Natural killer cell treated with Interleukin-12 subunit alpha and Interleukin-12 subunit beta and Interleukin-15 and Interleukin-18, amount 100 ng/mL, for 72 hours (primary cell): ENCODE measurements around the gene NET1. TPM values are rescaled to one million over a fixed set of nuclear protein-coding genes. Genes with fewer than 3 reads are reported as not detected.

Source experiments
- ATAC-seq, 2 donors: fragments of 150-1000 bp; cut with Tn5 transposase in 1 of 2; sonication (Bioruptor Pico), chemical (Tn5 transposase) in 1 of 2; 2 replicates each; pipeline ENCODE4 v1.10.0; 2021
- DNase-seq: peaks from one replicate; pipeline ENCODE4 v3.0.0; 2022; ENCODE audit warnings: low spot score
- H3K27ac Mint-ChIP-seq, 2 donors: 1 replicate in 1 of 2; 2 replicates in 1 of 2; pipeline ENCODE4 v1.8.0; 2022; ENCODE audit warnings: mixed read lengths in 2 of 2, mild to moderate bottlenecking in 1 of 2, moderate library complexity in 1 of 2
- H3K27me3 Mint-ChIP-seq, 2 donors: 1 replicate in 1 of 2; 2 replicates in 1 of 2; pipeline ENCODE4 v1.8.0; 2022; ENCODE audit warnings: mixed read lengths in 2 of 2
- H3K36me3 Mint-ChIP-seq: one replicate; pipeline ENCODE4 v1.8.0; 2022; ENCODE audit warnings: mixed read lengths
- H3K4me1 Mint-ChIP-seq, 2 donors: 1 replicate in 1 of 2; 2 replicates in 1 of 2; pipeline ENCODE4 v1.8.0; 2022; ENCODE audit warnings: low read depth in 2 of 2, mixed read lengths in 2 of 2, mild to moderate bottlenecking in 1 of 2
- H3K4me3 Mint-ChIP-seq: one replicate; pipeline ENCODE4 v1.8.0; 2022; ENCODE audit warnings: mixed read lengths
- H3K9me3 Mint-ChIP-seq: 2 replicates; pipeline ENCODE4 v1.8.0; 2022; ENCODE audit warnings: mixed read lengths
- total RNA-seq, 2 donors: library from RNA; stranded (reverse); gene quantifications; one replicate each; pipeline ENCODE4 v1.2.3, GENCODE V29; 2022

The NET1 gene
- total RNA-seq, 2 donors from 2014 or later: 20.1 to 36.0 TPM

DNA sequence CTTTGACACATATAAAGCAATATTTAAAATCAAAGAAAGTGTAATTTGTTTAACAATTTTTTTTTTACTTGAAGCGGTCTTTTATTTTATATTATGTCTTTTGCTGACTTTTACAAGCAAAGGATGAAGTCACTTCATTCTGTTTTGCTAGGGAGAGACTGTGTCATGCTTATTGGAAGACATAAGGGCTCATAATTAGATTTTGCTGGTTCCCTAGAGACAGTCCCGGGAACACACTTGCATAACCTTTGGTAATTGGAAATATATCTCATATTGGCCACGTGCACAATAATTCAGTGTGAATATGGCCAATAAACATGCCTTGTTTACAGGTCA, 448 bp upstream of the NET1 start:
- no peak for DNase-seq
- H3K4me3 Mint-ChIP-seq: peak overlapping the region; percentile 79
- peaks cover 15 to 23% of the 10 kb centered on the region in 2 donors for H3K27me3 Mint-ChIP-seq
- H3K4me1 Mint-ChIP-seq: no peaks in the 10 kb centered on the region
- peaks cover 5% of the 10 kb centered on the region for H3K36me3 Mint-ChIP-seq
- no peak for ATAC-seq
- H3K9me3 Mint-ChIP-seq: no peaks in the 10 kb centered on the region
- peak overlapping the region in 1 of 2 donors; percentile 61 for H3K27ac Mint-ChIP-seq

DNA sequence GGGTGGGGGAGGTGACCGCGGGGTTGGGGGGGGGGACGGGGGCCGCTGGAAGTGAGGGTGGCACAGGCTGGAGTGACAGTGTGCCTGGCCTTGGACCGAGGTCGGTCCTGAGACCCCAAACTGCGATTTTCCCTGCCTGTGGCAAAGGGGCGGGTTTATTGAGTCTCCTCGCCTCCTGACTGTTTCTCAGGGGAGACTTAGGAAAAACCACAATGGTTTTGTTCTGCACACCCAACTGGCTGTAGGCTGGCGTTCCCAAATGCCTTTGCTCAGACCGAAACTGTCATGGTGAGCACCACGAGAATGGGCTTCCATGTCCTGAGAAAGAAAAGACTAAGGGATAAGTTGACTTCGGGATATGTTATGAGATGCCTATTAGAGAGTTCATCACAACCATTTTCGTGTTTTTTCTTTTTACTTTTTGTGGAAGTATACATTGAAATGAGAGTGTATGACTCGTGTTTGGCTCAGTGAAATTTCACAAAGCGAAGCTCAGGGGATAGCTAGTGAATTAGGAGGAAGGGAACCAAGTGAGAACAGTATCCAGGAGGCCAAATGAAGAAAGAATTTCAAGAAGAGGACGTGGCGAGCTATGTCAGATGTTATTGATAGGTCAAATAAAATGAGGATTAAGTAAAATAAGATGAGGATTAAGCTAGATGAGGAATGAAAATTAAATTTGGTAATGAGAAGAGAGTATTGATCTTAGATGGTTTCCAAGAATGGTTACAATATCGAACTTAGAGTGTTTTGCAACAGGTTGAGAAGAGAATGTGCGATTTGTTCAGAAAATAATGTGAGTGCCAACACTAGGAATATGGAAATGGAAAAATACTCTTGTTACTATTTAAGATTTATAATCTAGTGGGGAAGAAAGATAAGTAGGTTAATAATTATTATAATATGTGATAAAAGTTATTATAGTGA, 918 bp downstream of the NET1 start:
- no peak for ATAC-seq
- no peak overlapping the region for H3K27ac Mint-ChIP-seq
- peaks cover 10 to 19% of the 10 kb centered on the region in 2 donors for H3K27me3 Mint-ChIP-seq
- no peaks in the 10 kb centered on the region for H3K9me3 Mint-ChIP-seq
- no peak overlapping the region for H3K4me3 Mint-ChIP-seq
- H3K4me1 Mint-ChIP-seq: no peaks in the 10 kb centered on the region
- peaks cover 8% of the 10 kb centered on the region for H3K36me3 Mint-ChIP-seq
- DNase-seq: no peak

DNA sequence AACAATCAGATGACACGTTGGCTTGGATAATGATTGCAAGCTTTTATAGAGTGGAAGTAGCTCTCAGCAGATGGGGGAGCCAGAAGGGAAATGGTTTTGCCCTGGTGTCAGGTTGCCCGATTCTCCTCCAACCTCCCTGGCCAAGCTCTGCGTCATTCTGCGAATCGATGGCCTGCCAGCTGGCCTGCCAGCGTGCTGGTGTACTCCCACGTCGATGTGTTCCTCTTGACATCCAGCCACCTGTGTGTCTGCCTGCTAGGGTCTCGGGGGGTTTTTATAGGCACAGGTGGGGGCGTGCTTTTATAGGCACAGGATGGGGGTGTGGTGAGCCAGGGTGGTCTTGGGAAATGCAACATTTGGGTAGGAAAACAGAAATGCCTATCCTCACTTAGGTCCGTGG, 4.6 kb downstream of the NET1 start:
- DNase-seq: no peak
- Mint-ChIP-seq H3K27me3 (no peaks in the 10 kb centered on the region), H3K36me3 (peaks cover 22% of the 10 kb centered on the region), H3K27ac (no peak overlapping the region), H3K4me1 (peaks cover 7 to 14% of the 10 kb centered on the region in 2 donors), H3K9me3 (no peaks in the 10 kb centered on the region), H3K4me3 (no peak overlapping the region)
- no peak for ATAC-seq

DNA sequence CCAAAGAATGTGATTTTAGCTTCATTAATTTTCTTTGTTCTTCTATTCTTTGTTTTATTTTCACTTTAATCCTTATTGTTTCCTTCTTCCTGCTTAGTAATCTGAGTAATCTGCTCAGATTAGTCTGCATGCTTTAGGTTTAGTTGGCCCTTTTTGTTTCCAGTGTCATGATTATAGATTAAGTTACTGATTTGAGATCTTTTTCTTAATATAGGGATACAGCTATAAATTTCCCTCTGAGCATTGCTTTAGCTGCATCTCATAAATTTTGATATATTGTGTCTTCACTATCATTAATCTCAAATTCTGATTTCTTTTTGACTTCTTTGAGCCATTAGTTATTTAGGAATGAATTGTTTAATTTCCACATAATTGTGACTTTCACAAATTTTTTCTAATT, 6.2 kb downstream of the NET1 start:
- Mint-ChIP-seq H3K4me1 (peaks cover 7 to 14% of the 10 kb centered on the region in 2 donors), H3K9me3 (no peaks in the 10 kb centered on the region), H3K27ac (no peak overlapping the region), H3K36me3 (peaks cover 22% of the 10 kb centered on the region), H3K4me3 (no peak overlapping the region), H3K27me3 (no peaks in the 10 kb centered on the region)
- no peak for ATAC-seq
- no peak for DNase-seq

DNA sequence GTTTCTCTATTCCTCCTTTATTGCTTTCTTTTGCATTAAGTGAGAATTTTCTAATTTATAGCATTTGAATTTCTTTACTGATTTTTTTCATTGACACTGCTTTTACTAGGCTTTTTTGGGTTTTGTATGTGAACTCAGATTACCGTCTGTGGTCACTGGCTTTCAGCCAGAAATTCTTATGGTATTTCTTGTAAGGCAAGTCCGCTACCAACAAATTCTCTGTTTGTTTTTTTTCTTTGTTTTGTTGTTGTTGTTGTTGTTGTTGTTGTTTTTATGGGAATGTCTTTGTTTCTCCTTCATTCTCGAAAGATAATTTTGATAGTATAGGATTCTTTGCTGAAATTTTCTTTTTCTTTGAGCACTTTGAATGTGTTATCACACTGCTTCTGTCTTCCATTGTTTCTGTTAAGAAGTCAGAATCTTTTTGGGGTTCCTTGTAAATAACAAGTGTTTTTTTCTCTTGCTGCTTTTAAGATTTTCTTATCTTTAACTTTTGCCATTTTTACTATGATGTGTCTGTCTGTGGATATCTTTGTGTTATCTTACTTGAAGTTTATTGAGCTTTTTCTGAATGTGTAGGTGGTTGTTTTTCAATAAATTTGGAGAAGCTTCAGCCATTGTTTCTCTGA, 7.2 kb downstream of the NET1 start:
- H3K27ac Mint-ChIP-seq: peak overlapping the region in 1 of 2 donors; percentile 35
- ATAC-seq (no peak), DNase-seq (no peak)
- H3K4me3 Mint-ChIP-seq: no peak overlapping the region
- peaks cover 22% of the 10 kb centered on the region for H3K36me3 Mint-ChIP-seq
- no peaks in the 10 kb centered on the region for H3K9me3 Mint-ChIP-seq
- H3K4me1 Mint-ChIP-seq: peaks cover 7 to 14% of the 10 kb centered on the region in 2 donors
- no peaks in the 10 kb centered on the region for H3K27me3 Mint-ChIP-seq

DNA sequence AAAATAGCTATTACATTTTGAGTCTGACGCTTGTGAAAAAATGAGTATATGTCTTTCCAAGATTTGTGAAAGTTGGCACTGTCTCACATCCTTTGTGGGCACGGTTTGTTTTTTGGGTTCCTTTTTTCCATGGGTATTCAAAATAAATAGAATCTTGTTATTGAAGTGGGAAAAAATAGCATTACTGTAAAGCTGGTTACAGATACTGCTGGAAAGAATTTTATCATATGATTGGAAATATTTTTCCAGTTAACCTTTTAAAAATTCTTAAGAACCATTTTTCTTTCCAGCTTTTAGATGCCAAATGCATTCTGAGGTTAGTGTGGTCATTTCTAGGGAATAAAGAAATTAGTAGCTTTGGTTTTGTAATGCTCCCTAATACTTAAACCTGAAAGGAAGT, 11.4 kb downstream of the NET1 start:
- DNase-seq (no peak), ATAC-seq (no peak)
- no peaks in the 10 kb centered on the region for H3K27me3 Mint-ChIP-seq
- H3K9me3 Mint-ChIP-seq: no peaks in the 10 kb centered on the region
- peaks cover 7 to 14% of the 10 kb centered on the region in 2 donors for H3K4me1 Mint-ChIP-seq
- no peak overlapping the region for H3K27ac Mint-ChIP-seq
- H3K36me3 Mint-ChIP-seq: peaks cover 13% of the 10 kb centered on the region
- H3K4me3 Mint-ChIP-seq: no peak overlapping the region

DNA sequence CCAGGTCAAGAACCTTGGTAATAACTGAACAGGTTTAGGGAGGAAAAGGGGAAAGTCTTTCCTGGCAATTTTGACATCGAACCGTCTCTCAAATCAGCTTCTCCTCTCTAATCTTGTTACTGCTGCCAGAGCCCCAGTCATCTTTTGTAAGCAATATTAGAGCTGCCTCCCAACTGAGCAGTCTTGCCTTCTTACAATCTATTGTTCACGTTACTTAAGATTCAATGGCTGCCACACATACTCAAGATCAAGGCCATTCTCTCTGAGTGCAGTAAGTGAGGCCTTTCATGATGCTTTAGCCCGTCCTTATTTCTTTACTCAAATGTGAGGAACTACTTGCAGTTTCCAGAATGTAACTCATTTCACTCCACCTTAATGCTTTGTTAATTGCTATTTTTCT, 12.4 kb downstream of the NET1 start:
- no peak overlapping the region for H3K27ac Mint-ChIP-seq
- no peak for ATAC-seq
- H3K9me3 Mint-ChIP-seq: no peaks in the 10 kb centered on the region
- H3K4me3 Mint-ChIP-seq: no peak overlapping the region
- peaks cover 3 to 6% of the 10 kb centered on the region in 2 donors for H3K4me1 Mint-ChIP-seq
- no peaks in the 10 kb centered on the region for H3K27me3 Mint-ChIP-seq
- H3K36me3 Mint-ChIP-seq: peaks cover 3% of the 10 kb centered on the region
- no peak for DNase-seq

DNA sequence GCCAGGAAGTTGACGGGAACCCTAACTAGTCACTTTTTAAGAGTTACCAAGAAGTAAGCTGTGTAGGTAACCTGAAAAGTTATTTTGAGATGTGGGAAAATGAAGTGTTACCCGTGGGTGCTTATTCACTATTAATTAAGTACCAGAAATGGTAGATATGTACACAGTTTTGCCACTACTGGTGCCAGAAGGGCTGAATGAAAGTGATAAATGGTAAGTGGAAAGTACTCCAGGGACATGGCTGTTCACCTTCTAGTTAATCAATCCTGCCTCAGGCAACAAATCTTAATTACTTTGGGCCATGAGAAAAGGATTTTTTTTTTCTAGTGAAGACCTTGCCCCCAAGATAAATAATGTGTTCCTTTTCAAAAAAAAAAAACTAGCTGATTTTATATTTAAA, 15.8 kb downstream of the NET1 start:
- H3K4me3 Mint-ChIP-seq: no peak overlapping the region

DNA sequence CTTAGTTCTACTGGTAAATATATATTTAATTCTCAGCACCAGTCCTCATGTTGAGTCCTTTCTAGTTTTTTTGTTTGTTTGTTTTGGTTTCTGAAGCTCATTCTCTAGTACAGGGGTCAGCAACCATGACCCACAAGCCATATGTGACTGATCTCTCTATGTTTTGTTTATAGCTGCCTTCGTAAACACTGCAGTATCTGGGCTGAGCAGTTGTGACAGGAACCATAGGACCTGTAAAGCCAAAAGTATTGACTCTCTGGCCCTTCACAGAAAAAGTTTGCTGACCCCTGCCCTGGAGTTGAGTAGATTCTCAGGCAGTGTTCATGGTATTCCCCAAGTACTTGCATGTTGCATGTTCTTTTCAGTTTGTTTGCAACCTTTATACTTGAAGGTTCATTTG, 20.8 kb downstream of the NET1 start:
- ATAC-seq (no peak), DNase-seq (no peak)
- H3K9me3 Mint-ChIP-seq: no peaks in the 10 kb centered on the region
- H3K4me1 Mint-ChIP-seq: peaks cover 4 to 8% of the 10 kb centered on the region in 2 donors
- no peak overlapping the region for H3K4me3 Mint-ChIP-seq
- peaks cover 10% of the 10 kb centered on the region for H3K36me3 Mint-ChIP-seq
- H3K27ac Mint-ChIP-seq: no peak overlapping the region
- H3K27me3 Mint-ChIP-seq: no peaks in the 10 kb centered on the region

More for the DNA sequence above, 15.8 kb downstream of the NET1 start:
- ATAC-seq: no peak
- Mint-ChIP-seq H3K27ac (no peak overlapping the region), H3K9me3 (no peaks in the 10 kb centered on the region), H3K4me1 (no peaks in the 10 kb centered on the region), H3K36me3 (peaks cover 10% of the 10 kb centered on the region), H3K27me3 (no peaks in the 10 kb centered on the region)
- DNase-seq: no peak

DNA sequence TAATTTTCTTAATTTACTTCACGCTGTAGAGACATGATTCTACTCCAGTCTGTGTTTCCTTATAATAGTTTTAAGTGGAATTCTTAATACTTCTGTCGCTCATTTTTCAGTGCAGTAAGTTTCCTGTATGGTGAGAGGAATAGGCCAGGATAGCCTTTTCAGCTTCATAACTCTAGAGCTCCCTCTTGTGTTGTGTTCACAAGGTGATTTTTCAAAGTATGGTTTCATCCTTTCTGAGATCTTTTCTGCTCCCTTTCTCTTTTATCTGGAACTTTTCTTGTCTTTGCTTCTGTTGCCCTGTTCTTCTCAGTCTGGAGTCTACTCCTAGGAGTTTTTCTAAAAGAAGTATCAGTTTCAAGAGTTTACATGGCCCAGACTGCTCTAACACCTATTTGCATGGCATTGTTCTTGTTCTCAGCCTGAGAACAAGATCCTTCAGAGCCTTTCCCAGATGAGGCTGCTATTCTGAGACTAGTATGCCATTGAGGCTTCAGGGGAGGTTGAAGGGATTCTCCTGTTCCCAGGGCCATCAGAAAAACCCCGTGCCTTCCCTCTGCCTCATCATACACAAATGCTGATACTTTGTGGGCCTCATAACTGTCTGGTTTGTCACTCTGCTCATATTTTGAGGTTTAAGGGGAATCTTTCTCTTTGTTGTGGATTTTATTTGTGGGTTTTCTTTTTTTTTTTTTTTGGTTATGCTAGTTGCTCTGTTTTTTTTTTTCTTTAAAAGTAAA, 21.8 kb downstream of the NET1 start:
- peaks cover 10% of the 10 kb centered on the region for H3K36me3 Mint-ChIP-seq
- ATAC-seq (no peak), DNase-seq (no peak)
- H3K4me1 Mint-ChIP-seq: peaks cover 4 to 8% of the 10 kb centered on the region in 2 donors
- no peaks in the 10 kb centered on the region for H3K27me3 Mint-ChIP-seq
- no peak overlapping the region for H3K4me3 Mint-ChIP-seq
- no peaks in the 10 kb centered on the region for H3K9me3 Mint-ChIP-seq
- peak overlapping the region in 1 of 2 donors; percentile 18 for H3K27ac Mint-ChIP-seq

DNA sequence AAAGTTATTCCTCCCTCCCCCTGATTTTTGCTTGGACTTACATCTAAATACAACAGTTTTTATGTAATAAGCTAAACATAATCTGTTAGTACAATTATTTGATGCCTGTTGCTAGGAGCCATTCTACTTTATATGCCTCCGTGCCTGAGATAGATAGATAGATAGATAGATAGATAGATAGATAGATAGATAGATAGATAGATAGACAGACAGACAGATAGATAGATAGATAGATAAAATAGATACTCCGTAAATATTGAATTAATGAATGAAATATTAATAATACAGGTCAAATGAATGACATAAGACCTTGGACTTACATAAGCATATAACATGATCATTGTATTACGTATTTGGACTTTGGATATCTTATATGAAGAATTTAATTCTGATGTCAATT, 23.0 kb downstream of the NET1 start:
- Mint-ChIP-seq H3K9me3 (no peaks in the 10 kb centered on the region), H3K27ac (no peak overlapping the region), H3K4me3 (no peak overlapping the region), H3K4me1 (peaks cover 4 to 8% of the 10 kb centered on the region in 2 donors), H3K27me3 (no peaks in the 10 kb centered on the region), H3K36me3 (peaks cover 10% of the 10 kb centered on the region)
- ATAC-seq (no peak), DNase-seq (no peak)

DNA sequence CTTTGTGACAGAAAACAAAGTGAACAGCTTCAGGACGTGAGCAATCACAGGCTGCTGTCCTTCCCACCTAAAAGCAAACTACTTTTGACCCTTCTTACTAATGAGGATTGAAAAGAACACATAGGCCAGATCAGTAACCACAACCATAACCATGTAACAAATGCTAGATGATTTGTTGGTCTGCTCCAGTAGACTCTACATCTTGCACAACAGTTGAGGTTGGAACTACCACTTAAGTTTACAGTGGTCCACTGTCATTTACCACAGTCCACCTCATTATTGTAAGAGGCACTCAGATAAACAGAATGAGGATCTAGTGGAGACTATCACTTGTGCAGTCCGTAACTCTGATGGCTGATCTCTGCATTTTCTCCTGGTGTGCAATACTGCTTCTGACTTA, 27.8 kb downstream of the NET1 start:
- Mint-ChIP-seq H3K4me1 (peaks cover 0 to 22% of the 10 kb centered on the region in 2 donors), H3K9me3 (no peaks in the 10 kb centered on the region), H3K27me3 (no peaks in the 10 kb centered on the region), H3K4me3 (no peak overlapping the region), H3K27ac (no peak overlapping the region), H3K36me3 (peaks cover 4% of the 10 kb centered on the region)
- ATAC-seq: peak; percentile 34 to 53
- no peak for DNase-seq

DNA sequence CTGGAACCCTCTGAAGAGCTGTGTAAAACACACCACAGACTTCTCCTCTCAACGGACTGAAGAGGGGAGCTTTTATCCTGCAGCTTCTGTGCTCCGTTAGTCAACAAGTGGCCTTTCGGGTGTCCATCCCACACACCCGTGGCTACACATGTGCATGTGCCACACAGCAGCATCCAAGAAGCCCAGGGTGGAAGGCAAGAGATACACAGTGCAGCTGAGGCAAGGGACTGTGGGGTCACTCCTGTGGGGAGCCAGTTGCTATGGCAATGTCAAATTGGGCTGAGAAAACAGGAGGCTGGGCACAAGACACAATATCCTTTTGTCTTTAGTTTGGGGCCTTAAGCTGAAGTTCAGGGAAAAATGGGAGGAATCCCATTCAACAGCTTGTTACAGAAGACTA, 28.7 kb downstream of the NET1 start:
- Mint-ChIP-seq H3K27me3 (no peaks in the 10 kb centered on the region), H3K36me3 (peaks cover 5% of the 10 kb centered on the region), H3K27ac (no peak overlapping the region), H3K9me3 (no peaks in the 10 kb centered on the region), H3K4me1 (peaks cover 0 to 25% of the 10 kb centered on the region in 2 donors), H3K4me3 (no peak overlapping the region)
- no peak for ATAC-seq
- DNase-seq: no peak
